ENCODE data around the gene FAR1.

Gene FAR1

GRCh38 chr11:13701506-13701905 is 33.0 kb downstream of the FAR1 start:
- Histone ChIP-seq H2AFZ (ENCODE audit: low read length) (no peak overlapping the region), H3K9me2 (replicated peaks; ENCODE audit: insufficient read depth, low read length) (no peaks in the 10 kb centered on the region), H3K4me2 (ENCODE audit: low read depth, low read length) (no peak overlapping the region), H3K4me1 (ENCODE audit: low read length) (no peaks in the 10 kb centered on the region), H3K36me3 (replicated peaks; ENCODE audit: insufficient read depth, low read length) (no peaks in the 10 kb centered on the region; the same call in 1 of the 2 replicates), H3K79me2 (ENCODE audit: low read length) (peaks cover 25% of the 10 kb centered on the region; the same call in 1 of the 2 replicates), H4K20me1 (ENCODE audit: insufficient read depth, low read length) (no peaks in the 10 kb centered on the region), H3K27me3 (replicated peaks; ENCODE audit: insufficient read depth, low read length) (no peaks in the 10 kb centered on the region), H3K9ac (ENCODE audit: low read length) (no peak overlapping the region), H3F3A (ENCODE audit: insufficient read depth, low read length) (no peaks in the 10 kb centered on the region), H3K4me3 (ENCODE audit: low read length) (no peak overlapping the region), H3K27ac (ENCODE audit: low read length) (no peak overlapping the region), H3K9me3 (replicated peaks; ENCODE audit: insufficient read depth, low read length) (no peaks in the 10 kb centered on the region)
- no peak for DNase-seq
- TF ChIP-seq EZH2 (optimal IDR thresholded peaks at IDR 0.05; ENCODE audit: low read depth, low read length) (no peak), CTCF (IDR thresholded peaks at IDR 0.05; ENCODE audit: low read length) (no peak), EZH2phosphoT487 (IDR thresholded peaks at IDR 0.05; ENCODE audit: low read length) (no peak)

- Histone ChIP-seq H3K9ac (ENCODE audit: low read length) (no peak overlapping the region), H3K27ac (ENCODE audit: low read length) (no peak overlapping the region), H2AFZ (ENCODE audit: low read length) (no peak overlapping the region), H3F3A (ENCODE audit: insufficient read depth, low read length) (no peaks in the 10 kb centered on the region), H3K27me3 (replicated peaks; ENCODE audit: insufficient read depth, low read length) (no peaks in the 10 kb centered on the region), H3K4me3 (ENCODE audit: low read length) (no peak overlapping the region), H4K20me1 (ENCODE audit: insufficient read depth, low read length) (no peaks in the 10 kb centered on the region), H3K4me2 (ENCODE audit: low read depth, low read length) (no peak overlapping the region), H3K79me2 (ENCODE audit: low read length) (peaks cover 20% of the 10 kb centered on the region; the same call in 1 of the 2 replicates), H3K4me1 (ENCODE audit: low read length) (no peaks in the 10 kb centered on the region), H3K9me2 (replicated peaks; ENCODE audit: insufficient read depth, low read length) (no peaks in the 10 kb centered on the region), H3K36me3 (replicated peaks; ENCODE audit: insufficient read depth, low read length) (no peaks in the 10 kb centered on the region; the same call in 1 of the 2 replicates), H3K9me3 (replicated peaks; ENCODE audit: insufficient read depth, low read length) (no peaks in the 10 kb centered on the region)
- TF ChIP-seq EZH2phosphoT487 (IDR thresholded peaks at IDR 0.05; ENCODE audit: low read length) (no peak), CTCF (IDR thresholded peaks at IDR 0.05; ENCODE audit: low read length) (no peak), EZH2 (optimal IDR thresholded peaks at IDR 0.05; ENCODE audit: low read depth, low read length) (no peak)
- DNase-seq, result no peak
Observed at GRCh38 chr11:13702071-13702470, 33.6 kb downstream of the FAR1 start.

- no peaks in the 10 kb centered on the region for H3F3A ChIP-seq (ENCODE audit: insufficient read depth, low read length)
- H3K27me3 ChIP-seq (replicated peaks; ENCODE audit: insufficient read depth, low read length), result no peaks in the 10 kb centered on the region
- no peaks in the 10 kb centered on the region for H3K9me2 ChIP-seq (replicated peaks; ENCODE audit: insufficient read depth, low read length)
- H4K20me1 ChIP-seq (ENCODE audit: insufficient read depth, low read length), result no peaks in the 10 kb centered on the region
- H3K4me1 ChIP-seq (ENCODE audit: low read length), result no peaks in the 10 kb centered on the region
- no peaks in the 10 kb centered on the region for H3K9me3 ChIP-seq (replicated peaks; ENCODE audit: insufficient read depth, low read length)
- no peak overlapping the region for H2AFZ ChIP-seq (ENCODE audit: low read length)
- no peak overlapping the region for H3K4me2 ChIP-seq (ENCODE audit: low read depth, low read length)
- no peak overlapping the region for H3K9ac ChIP-seq (ENCODE audit: low read length)
- peaks cover 8% of the 10 kb centered on the region; the same call in 1 of the 2 replicates for H3K36me3 ChIP-seq (replicated peaks; ENCODE audit: insufficient read depth, low read length)
- H3K79me2 ChIP-seq (ENCODE audit: low read length), result peaks cover 9% of the 10 kb centered on the region; the same call in 1 of the 2 replicates
- DNase-seq, result no peak
- TF ChIP-seq EZH2phosphoT487 (IDR thresholded peaks at IDR 0.05; ENCODE audit: low read length) (no peak), CTCF (IDR thresholded peaks at IDR 0.05; ENCODE audit: low read length) (no peak), EZH2 (optimal IDR thresholded peaks at IDR 0.05; ENCODE audit: low read depth, low read length) (no peak)
- no peak overlapping the region for H3K27ac ChIP-seq (ENCODE audit: low read length)
- H3K4me3 ChIP-seq (ENCODE audit: low read length), result no peak overlapping the region
Observed at GRCh38 chr11:13705710-13706109, 37.2 kb downstream of the FAR1 start.

Measured in MM.1S (cell line).